ENCODE data around the gene CAMK1D. TPM values are rescaled to one million over a fixed set of nuclear protein-coding genes. Genes with fewer than 3 reads are reported as not detected.
A peak's percentile ranks its signal among the peaks of the same experiment; 100 is the strongest.

CAMK1D gene
- total and polyA plus RNA-seq, 2 experiments from 2014 or later, result 4.6 to 7.2 TPM

DNA sequence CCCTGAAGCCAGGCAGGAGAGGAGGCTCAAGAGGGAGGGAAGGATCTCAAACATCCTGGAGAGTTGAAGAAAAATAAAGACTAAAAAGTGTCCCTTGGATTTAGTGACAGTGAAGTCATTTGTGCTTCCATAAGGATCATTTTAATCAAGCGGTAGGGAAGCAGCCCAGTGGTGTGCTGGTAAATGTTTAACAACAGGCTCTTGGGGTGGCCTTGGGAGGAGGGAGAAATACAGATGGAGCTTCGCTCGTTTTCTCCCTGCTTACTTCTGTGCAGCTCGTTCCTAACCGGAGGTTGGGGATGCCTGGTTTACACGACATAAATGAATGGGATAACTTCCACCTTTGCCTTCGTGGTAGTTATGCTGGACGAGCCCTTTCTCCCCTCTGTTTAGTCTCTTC is 140.0 kb downstream of the CAMK1D start (continued):
- TF ChIP-seq, protein P1, sequence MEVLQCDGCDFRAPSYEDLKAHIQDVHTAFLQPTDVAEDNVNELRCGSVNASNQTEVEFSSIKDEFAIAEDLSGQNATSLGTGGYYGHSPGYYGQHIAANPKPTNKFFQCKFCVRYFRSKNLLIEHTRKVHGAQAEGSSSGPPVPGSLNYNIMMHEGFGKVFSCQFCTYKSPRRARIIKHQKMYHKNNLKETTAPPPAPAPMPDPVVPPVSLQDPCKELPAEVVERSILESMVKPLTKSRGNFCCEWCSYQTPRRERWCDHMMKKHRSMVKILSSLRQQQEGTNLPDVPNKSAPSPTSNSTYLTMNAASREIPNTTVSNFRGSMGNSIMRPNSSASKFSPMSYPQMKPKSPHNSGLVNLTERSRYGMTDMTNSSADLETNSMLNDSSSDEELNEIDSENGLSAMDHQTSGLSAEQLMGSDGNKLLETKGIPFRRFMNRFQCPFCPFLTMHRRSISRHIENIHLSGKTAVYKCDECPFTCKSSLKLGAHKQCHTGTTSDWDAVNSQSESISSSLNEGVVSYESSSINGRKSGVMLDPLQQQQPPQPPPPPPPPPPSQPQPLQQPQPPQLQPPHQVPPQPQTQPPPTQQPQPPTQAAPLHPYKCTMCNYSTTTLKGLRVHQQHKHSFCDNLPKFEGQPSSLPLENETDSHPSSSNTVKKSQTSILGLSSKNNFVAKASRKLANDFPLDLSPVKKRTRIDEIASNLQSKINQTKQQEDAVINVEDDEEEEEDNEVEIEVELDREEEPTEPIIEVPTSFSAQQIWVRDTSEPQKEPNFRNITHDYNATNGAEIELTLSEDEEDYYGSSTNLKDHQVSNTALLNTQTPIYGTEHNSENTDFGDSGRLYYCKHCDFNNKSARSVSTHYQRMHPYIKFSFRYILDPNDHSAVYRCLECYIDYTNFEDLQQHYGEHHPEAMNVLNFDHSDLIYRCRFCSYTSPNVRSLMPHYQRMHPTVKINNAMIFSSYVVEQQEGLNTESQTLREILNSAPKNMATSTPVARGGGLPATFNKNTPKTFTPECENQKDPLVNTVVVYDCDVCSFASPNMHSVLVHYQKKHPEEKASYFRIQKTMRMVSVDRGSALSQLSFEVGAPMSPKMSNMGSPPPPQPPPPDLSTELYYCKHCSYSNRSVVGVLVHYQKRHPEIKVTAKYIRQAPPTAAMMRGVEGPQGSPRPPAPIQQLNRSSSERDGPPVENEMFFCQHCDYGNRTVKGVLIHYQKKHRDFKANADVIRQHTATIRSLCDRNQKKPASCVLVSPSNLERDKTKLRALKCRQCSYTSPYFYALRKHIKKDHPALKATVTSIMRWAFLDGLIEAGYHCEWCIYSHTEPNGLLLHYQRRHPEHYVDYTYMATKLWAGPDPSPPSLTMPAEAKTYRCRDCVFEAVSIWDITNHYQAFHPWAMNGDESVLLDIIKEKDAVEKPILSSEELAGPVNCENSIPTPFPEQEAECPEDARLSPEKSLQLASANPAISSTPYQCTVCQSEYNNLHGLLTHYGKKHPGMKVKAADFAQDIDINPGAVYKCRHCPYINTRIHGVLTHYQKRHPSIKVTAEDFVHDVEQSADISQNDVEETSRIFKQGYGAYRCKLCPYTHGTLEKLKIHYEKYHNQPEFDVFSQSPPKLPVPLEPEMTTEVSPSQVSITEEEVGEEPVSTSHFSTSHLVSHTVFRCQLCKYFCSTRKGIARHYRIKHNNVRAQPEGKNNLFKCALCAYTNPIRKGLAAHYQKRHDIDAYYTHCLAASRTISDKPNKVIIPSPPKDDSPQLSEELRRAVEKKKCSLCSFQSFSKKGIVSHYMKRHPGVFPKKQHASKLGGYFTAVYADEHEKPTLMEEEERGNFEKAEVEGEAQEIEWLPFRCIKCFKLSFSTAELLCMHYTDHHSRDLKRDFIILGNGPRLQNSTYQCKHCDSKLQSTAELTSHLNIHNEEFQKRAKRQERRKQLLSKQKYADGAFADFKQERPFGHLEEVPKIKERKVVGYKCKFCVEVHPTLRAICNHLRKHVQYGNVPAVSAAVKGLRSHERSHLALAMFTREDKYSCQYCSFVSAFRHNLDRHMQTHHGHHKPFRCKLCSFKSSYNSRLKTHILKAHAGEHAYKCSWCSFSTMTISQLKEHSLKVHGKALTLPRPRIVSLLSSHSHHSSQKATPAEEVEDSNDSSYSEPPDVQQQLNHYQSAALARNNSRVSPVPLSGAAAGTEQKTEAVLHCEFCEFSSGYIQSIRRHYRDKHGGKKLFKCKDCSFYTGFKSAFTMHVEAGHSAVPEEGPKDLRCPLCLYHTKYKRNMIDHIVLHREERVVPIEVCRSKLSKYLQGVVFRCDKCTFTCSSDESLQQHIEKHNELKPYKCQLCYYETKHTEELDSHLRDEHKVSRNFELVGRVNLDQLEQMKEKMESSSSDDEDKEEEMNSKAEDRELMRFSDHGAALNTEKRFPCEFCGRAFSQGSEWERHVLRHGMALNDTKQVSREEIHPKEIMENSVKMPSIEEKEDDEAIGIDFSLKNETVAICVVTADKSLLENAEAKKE (CRISPR knock-in tag; IDR thresholded peaks at IDR 0.05), result no peak
- TF ChIP-seq STAT1 (IDR thresholded peaks at IDR 0.05; ENCODE audit: unreplicated experiment) (no peak), JUNB (IDR thresholded peaks at IDR 0.05; ENCODE audit: unreplicated experiment) (no peak), NANOG (IDR thresholded peaks at IDR 0.05; ENCODE audit: borderline replicate concordance) (no peak), ZNF114 (CRISPR knock-in tag; IDR thresholded peaks at IDR 0.05) (no peak), ZNF331 (CRISPR knock-in tag; IDR thresholded peaks at IDR 0.05; ENCODE audit: low read depth) (no peak), EZH2phosphoT487 (IDR thresholded peaks at IDR 0.05; ENCODE audit: unreplicated experiment) (no peak)

GRCh38 chr10:12489806-12490205 is 140.5 kb downstream of the CAMK1D start:
- Histone ChIP-seq H3K79me2 (replicated peaks; ENCODE audit: insufficient read depth) (no peaks in the 10 kb centered on the region), H4K20me1 (replicated peaks; ENCODE audit: insufficient read depth) (no peaks in the 10 kb centered on the region), H3K27ac (ENCODE audit: low read depth) (no peak overlapping the region), H3F3A (replicated peaks; ENCODE audit: low read depth) (no peaks in the 10 kb centered on the region), H3K36me3 (ENCODE audit: insufficient read depth) (no peaks in the 10 kb centered on the region), H3K4me1 (ENCODE audit: insufficient read depth) (no peaks in the 10 kb centered on the region; the same call in none of the 2 replicates), H3K4me3 (no peak overlapping the region), H3K9me2 (ENCODE audit: insufficient read depth) (no peaks in the 10 kb centered on the region), H3K27me3 (ENCODE audit: insufficient read depth) (no peaks in the 10 kb centered on the region), H2AFZ (no peak overlapping the region), H3K4me2 (no peak overlapping the region)
- no peak overlapping the region for H3K4me3 Mint-ChIP-seq
- no peaks in the 10 kb centered on the region; the same call in 2 of the 3 replicates for H3K9me3 Mint-ChIP-seq
- no peak for TF ChIP-seq POLR2AphosphoS5 (IDR thresholded peaks at IDR 0.05; ENCODE audit: low read depth)
- peak overlapping the region; percentile 18; the same call in 1 of the 2 replicates for H3K27ac Mint-ChIP-seq
- ATAC-seq (peak; percentile 48), DNase-seq (ENCODE audit: low spot score) (peak; percentile 46)
- peaks cover 20% of the 10 kb centered on the region for H3K4me1 Mint-ChIP-seq
- peaks cover 3% of the 10 kb centered on the region; the same call in 2 of the 3 replicates for H3K36me3 Mint-ChIP-seq (ENCODE audit: low read depth)
- peaks cover 4% of the 10 kb centered on the region for H3K27me3 Mint-ChIP-seq (ENCODE audit: insufficient read depth, low read depth, poor library complexity)
